ENCODE results near the gene CCDC188. TPM values are rescaled to one million over a fixed set of nuclear protein-coding genes. Genes with fewer than 3 reads are reported as not detected.

Gene CCDC188
- total RNA-seq, 2 experiments from 2014 or later: not detected

DNA sequence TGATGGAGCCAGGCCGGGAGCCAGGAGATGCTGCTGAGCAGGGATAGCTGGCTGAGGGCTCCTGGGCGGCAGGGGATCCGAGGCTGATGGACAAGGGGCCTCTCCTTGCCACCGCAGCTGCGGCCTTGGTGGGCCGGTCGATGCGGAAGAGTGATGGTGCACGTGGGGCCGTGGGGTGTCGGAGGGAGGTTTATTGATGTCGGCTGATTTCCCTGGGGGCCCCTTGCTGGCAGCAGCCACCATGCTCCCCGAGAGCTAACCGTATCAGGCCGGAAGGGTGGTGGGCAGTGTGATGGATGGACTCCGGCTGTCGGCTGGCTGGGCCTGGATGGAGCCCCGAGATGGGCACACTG lies 31.0 kb upstream of the CCDC188 start:
- Histone ChIP-seq H3K9me3 (ENCODE audit: low read length) (no peaks in the 10 kb centered on the region), H3K27ac (ENCODE audit: low read depth, low read length, poor library complexity, severe bottlenecking) (no peak overlapping the region), H3K36me3 (ENCODE audit: insufficient read depth, low read length) (no peaks in the 10 kb centered on the region), H4K20me1 (ENCODE audit: insufficient read depth, low read length) (no peaks in the 10 kb centered on the region), H3K4me3 (ENCODE audit: low read depth, low read length, poor library complexity, severe bottlenecking) (no peak overlapping the region), H3K9me2 (ENCODE audit: insufficient read depth, low read length) (no peaks in the 10 kb centered on the region), H3K4me1 (ENCODE audit: insufficient read depth, low read length, poor library complexity, severe bottlenecking) (no peaks in the 10 kb centered on the region), H3K4me2 (ENCODE audit: low read length) (no peak overlapping the region), H2AFZ (ENCODE audit: low read length) (no peak overlapping the region), H3K79me2 (ENCODE audit: insufficient read depth, low read depth, low read length) (no peaks in the 10 kb centered on the region)
- DNase-seq (ENCODE audit: low spot score): no peak
- no TSS peak for BruUV-seq (replicated peaks)
- TF ChIP-seq, protein P1, sequence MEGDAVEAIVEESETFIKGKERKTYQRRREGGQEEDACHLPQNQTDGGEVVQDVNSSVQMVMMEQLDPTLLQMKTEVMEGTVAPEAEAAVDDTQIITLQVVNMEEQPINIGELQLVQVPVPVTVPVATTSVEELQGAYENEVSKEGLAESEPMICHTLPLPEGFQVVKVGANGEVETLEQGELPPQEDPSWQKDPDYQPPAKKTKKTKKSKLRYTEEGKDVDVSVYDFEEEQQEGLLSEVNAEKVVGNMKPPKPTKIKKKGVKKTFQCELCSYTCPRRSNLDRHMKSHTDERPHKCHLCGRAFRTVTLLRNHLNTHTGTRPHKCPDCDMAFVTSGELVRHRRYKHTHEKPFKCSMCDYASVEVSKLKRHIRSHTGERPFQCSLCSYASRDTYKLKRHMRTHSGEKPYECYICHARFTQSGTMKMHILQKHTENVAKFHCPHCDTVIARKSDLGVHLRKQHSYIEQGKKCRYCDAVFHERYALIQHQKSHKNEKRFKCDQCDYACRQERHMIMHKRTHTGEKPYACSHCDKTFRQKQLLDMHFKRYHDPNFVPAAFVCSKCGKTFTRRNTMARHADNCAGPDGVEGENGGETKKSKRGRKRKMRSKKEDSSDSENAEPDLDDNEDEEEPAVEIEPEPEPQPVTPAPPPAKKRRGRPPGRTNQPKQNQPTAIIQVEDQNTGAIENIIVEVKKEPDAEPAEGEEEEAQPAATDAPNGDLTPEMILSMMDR (conservative IDR thresholded peaks at IDR 0.05; ENCODE audit: low read length): no peak
- no peak for TF ChIP-seq EZH2phosphoT487 (IDR thresholded peaks at IDR 0.05; ENCODE audit: borderline replicate concordance, low read depth, low read length)
- POLR2A ChIA-PET: no interaction called here
- CTCF ChIA-PET (ENCODE audit: unreplicated experiment): no interaction called here
- intact Hi-C loops (cut with micrococcal nuclease; ENCODE audit: unreplicated experiment): no loop called here

DNA sequence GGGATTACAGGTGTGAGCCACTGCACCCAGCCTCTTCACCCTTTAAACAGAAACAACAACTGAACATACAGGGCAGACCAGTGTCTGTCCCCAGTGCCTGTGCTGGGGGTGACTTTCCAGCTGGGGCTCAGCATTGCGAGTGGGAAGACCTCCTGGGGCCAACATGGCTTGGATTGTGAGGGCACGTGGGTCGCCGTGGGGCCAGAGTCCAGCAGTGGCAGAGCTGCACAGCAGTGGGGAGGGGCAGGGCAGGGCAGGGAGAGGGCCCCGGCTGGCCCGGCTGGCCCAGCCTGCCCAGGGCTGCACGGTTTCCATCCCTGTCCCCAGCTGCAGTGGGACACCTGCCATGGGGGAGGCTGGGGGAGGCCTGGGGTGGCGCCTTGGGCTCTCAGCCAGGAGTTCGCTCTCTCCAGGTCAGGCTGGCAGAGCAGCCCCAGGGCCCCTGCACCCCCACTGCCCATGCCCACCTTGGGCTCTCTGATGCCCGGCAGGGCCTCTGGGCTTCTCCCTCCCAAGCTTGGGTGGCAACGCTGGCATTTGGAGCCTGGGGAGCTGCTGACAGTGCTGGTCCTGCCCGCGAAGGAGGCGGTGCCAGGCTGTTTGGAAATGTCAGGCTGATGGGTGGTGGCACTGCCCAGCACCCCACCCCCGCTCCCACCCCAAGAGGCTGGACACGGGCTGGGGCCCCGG lies 30.5 kb upstream of the CCDC188 start:
- Histone ChIP-seq H3K4me2 (ENCODE audit: low read length) (no peak overlapping the region), H2AFZ (ENCODE audit: low read length) (no peak overlapping the region), H3K4me1 (ENCODE audit: insufficient read depth, low read length, poor library complexity, severe bottlenecking) (no peaks in the 10 kb centered on the region), H3K9me3 (ENCODE audit: low read length) (no peaks in the 10 kb centered on the region), H3K36me3 (ENCODE audit: insufficient read depth, low read length) (no peaks in the 10 kb centered on the region), H4K20me1 (ENCODE audit: insufficient read depth, low read length) (no peaks in the 10 kb centered on the region), H3K79me2 (ENCODE audit: insufficient read depth, low read depth, low read length) (no peaks in the 10 kb centered on the region), H3K27ac (ENCODE audit: low read depth, low read length, poor library complexity, severe bottlenecking) (no peak overlapping the region), H3K9me2 (ENCODE audit: insufficient read depth, low read length) (no peaks in the 10 kb centered on the region), H3K4me3 (ENCODE audit: low read depth, low read length, poor library complexity, severe bottlenecking) (no peak overlapping the region)
- intact Hi-C loops (cut with micrococcal nuclease; ENCODE audit: unreplicated experiment): no loop called here
- DNase-seq (ENCODE audit: low spot score): no peak
- CTCF ChIA-PET (ENCODE audit: unreplicated experiment): no interaction called here
- TF ChIP-seq, protein P1 (conservative IDR thresholded peaks at IDR 0.05; ENCODE audit: low read length): no peak
- no peak for TF ChIP-seq EZH2phosphoT487 (IDR thresholded peaks at IDR 0.05; ENCODE audit: borderline replicate concordance, low read depth, low read length)
- no TSS peak for BruUV-seq (replicated peaks)
- POLR2A ChIA-PET: no interaction called here

DNA sequence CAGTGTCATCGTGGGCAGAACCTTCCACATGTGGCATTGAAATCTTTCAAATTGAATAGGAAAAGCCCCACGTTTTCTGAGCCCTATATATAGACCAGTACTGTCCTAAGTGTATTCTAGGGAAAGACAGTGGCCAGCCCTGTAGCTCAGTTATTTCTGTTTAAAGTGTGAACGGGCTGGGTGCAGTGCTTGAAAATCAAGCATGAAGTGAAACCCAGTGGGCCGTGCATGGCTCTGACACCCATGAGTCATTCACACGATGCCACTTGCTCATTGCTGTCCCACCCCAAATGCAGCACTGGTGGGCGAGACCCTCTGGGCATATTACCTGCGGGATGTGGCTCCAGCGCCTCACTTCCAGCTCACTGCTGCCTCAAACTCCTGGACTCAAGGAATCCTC lies 29.8 kb upstream of the CCDC188 start:
- intact Hi-C loops (cut with micrococcal nuclease; ENCODE audit: unreplicated experiment): no loop called here
- H3K4me1 ChIP-seq (ENCODE audit: insufficient read depth, low read length, poor library complexity, severe bottlenecking): no peaks in the 10 kb centered on the region
- no peaks in the 10 kb centered on the region for H4K20me1 ChIP-seq (ENCODE audit: insufficient read depth, low read length)
- no peak overlapping the region for H3K27ac ChIP-seq (ENCODE audit: low read depth, low read length, poor library complexity, severe bottlenecking)
- no peaks in the 10 kb centered on the region for H3K36me3 ChIP-seq (ENCODE audit: insufficient read depth, low read length)
- H3K4me3 ChIP-seq (ENCODE audit: low read depth, low read length, poor library complexity, severe bottlenecking): no peak overlapping the region
- ChIA-PET CTCF (ENCODE audit: unreplicated experiment) (no interaction called here), POLR2A (no interaction called here)
- BruUV-seq (replicated peaks): no TSS peak
- H3K9me2 ChIP-seq (ENCODE audit: insufficient read depth, low read length): no peaks in the 10 kb centered on the region
- H3K79me2 ChIP-seq (ENCODE audit: insufficient read depth, low read depth, low read length): no peaks in the 10 kb centered on the region
- no peak overlapping the region for H3K4me2 ChIP-seq (ENCODE audit: low read length)
- no peaks in the 10 kb centered on the region for H3K9me3 ChIP-seq (ENCODE audit: low read length)
- no peak for TF ChIP-seq EZH2phosphoT487 (IDR thresholded peaks at IDR 0.05; ENCODE audit: borderline replicate concordance, low read depth, low read length)
- TF ChIP-seq, protein P1 (conservative IDR thresholded peaks at IDR 0.05; ENCODE audit: low read length): no peak
- H2AFZ ChIP-seq (ENCODE audit: low read length): no peak overlapping the region
- no peak for DNase-seq (ENCODE audit: low spot score)

Data from OCI-LY7 (cell line).